GM23338 (cell line): Measurements from ENCODE around the gene CCDC120. TPM values are rescaled to one million over a fixed set of nuclear protein-coding genes. Genes with fewer than 3 reads are reported as not detected.

Experiments used
- ATAC-seq: fragments of 200-7000 bp; cut with Tn5 transposase; 3 replicates; pipeline ENCODE4 v1.9.1; 2020
- DNase-seq: peaks from one replicate; pipeline ENCODE4 v3.0.0-alpha.2; 2015; ENCODE audit warnings: low spot score
- H2AFZ ChIP-seq: fragments of 200-600 bp; sonication (generic); 2 replicates; pipeline ENCODE4 v1.8.0; 2016; ENCODE audit warnings: antibody characterized with exemption, mild to moderate bottlenecking, moderate library complexity
- H3F3A ChIP-seq: fragments of 200-600 bp; sonication (generic); replicated peaks from 2 replicates; pipeline ENCODE4 v1.8.0; 2017; ENCODE audit warnings: antibody characterized with exemption, mixed run types, low read depth
- H3K27ac ChIP-seq: fragments of 200-600 bp; sonication (generic); 2 replicates; pipeline ENCODE4 v1.6.1; 2016; ENCODE audit warnings: low read depth
- H3K27me3 ChIP-seq: fragments of 200-600 bp; sonication (generic); 2 replicates; pipeline ENCODE4 v1.8.0; 2016; ENCODE audit warnings: mild to moderate bottlenecking, mixed run types, moderate library complexity; ENCODE audit not compliant: insufficient read depth
- H3K36me3 ChIP-seq: fragments of 200-600 bp; sonication (generic); 2 replicates; pipeline ENCODE4 v1.8.0; 2016; ENCODE audit warnings: mild to moderate bottlenecking; ENCODE audit not compliant: insufficient read depth
- H3K4me1 ChIP-seq: fragments of 200-600 bp; sonication (generic); 2 replicates; pipeline ENCODE4 v1.8.0; 2016; ENCODE audit warnings: mild to moderate bottlenecking, moderate library complexity; ENCODE audit not compliant: insufficient read depth
- H3K4me2 ChIP-seq: fragments of 200-600 bp; sonication (generic); 2 replicates; pipeline ENCODE4 v1.7.1; 2017; ENCODE audit warnings: mixed run types
- H3K4me3 ChIP-seq: fragments of 200-600 bp; sonication (generic); 2 replicates; pipeline ENCODE4 v1.6.1; 2016; ENCODE audit warnings: mixed run types
- H3K79me2 ChIP-seq: fragments of 200-600 bp; sonication (generic); replicated peaks from 2 replicates; pipeline ENCODE4 v1.8.0; 2017; ENCODE audit warnings: mild to moderate bottlenecking; ENCODE audit not compliant: insufficient read depth
- H3K9me2 ChIP-seq: fragments of 200-600 bp; sonication (generic); 2 replicates; pipeline ENCODE4 v1.8.0; 2017; ENCODE audit not compliant: insufficient read depth
- H4K20me1 ChIP-seq: fragments of 200-600 bp; sonication (generic); replicated peaks from 2 replicates; pipeline ENCODE4 v1.8.0; 2017; ENCODE audit warnings: mild to moderate bottlenecking; ENCODE audit not compliant: insufficient read depth
- H3K27ac Mint-ChIP-seq: 2 replicates; pipeline ENCODE4 v1.8.0; 2020; ENCODE audit warnings: inconsistent platforms, mild to moderate bottlenecking, moderate library complexity, mixed read lengths
- H3K27me3 Mint-ChIP-seq: 3 replicates; pipeline ENCODE4 v1.8.0; 2022; ENCODE audit warnings: low read depth, mild to moderate bottlenecking, moderate library complexity, mixed read lengths, inconsistent platforms; ENCODE audit not compliant: insufficient read depth, poor library complexity
- H3K36me3 Mint-ChIP-seq: 3 replicates; pipeline ENCODE4 v1.8.0; 2021; ENCODE audit warnings: low read depth, mild to moderate bottlenecking, inconsistent platforms, moderate library complexity, mixed read lengths
- H3K4me1 Mint-ChIP-seq: 3 replicates; pipeline ENCODE4 v1.8.0; 2020; ENCODE audit warnings: mild to moderate bottlenecking, inconsistent platforms, mixed read lengths
- H3K4me3 Mint-ChIP-seq: 3 replicates; pipeline ENCODE4 v1.8.0; 2021; ENCODE audit warnings: moderate library complexity, mild to moderate bottlenecking, inconsistent platforms, mixed read lengths
- H3K9me3 Mint-ChIP-seq: 3 replicates; pipeline ENCODE4 v1.8.0; 2020; ENCODE audit warnings: moderate library complexity, mild to moderate bottlenecking, inconsistent platforms, mixed read lengths
- ZNF114 ChIP-seq: fragments of 250-450 bp; sonication (Bioruptor Pico); IDR thresholded peaks from 2 replicates; pipeline ENCODE4 v1.5.0; 2020; ENCODE audit warnings: mild to moderate bottlenecking, moderate library complexity
- ZNF331 ChIP-seq: fragments of 250-450 bp; sonication (Bioruptor Pico); IDR thresholded peaks from 2 replicates; pipeline ENCODE4 v1.5.0; 2020; ENCODE audit warnings: low read depth, mild to moderate bottlenecking, moderate library complexity
- long read RNA-seq: library from polyadenylated mRNA; unstranded; transcript quantifications from one replicate; pipeline ENCODE4 v2.0.0, GENCODE V29; 2020; ENCODE audit not compliant: unreplicated experiment
- polyA plus RNA-seq: library from polyadenylated mRNA; unstranded; fragments of >200 nt; fragmentation: Nextera tagmentation; extraction: Ambion mirVana; gene quantifications from 2 replicates; pipeline ENCODE4 v1.2.1, GENCODE V29; 2016
- total RNA-seq: library from RNA; depleted of rRNA; stranded (reverse); fragments of >200 nt; shearing (Covaris generic); gene quantifications from 2 replicates; pipeline ENCODE4 v1.2.3, GENCODE V29; 2014; rRNA removed
- TF ChIP-seq, protein P1 (sequence below): fragments of 250-450 bp; sonication (Bioruptor Pico); IDR thresholded peaks from 2 replicates; pipeline ENCODE4 v1.5.0; 2020; ENCODE audit warnings: mild to moderate bottlenecking, moderate library complexity

The CCDC120 gene, protein sequence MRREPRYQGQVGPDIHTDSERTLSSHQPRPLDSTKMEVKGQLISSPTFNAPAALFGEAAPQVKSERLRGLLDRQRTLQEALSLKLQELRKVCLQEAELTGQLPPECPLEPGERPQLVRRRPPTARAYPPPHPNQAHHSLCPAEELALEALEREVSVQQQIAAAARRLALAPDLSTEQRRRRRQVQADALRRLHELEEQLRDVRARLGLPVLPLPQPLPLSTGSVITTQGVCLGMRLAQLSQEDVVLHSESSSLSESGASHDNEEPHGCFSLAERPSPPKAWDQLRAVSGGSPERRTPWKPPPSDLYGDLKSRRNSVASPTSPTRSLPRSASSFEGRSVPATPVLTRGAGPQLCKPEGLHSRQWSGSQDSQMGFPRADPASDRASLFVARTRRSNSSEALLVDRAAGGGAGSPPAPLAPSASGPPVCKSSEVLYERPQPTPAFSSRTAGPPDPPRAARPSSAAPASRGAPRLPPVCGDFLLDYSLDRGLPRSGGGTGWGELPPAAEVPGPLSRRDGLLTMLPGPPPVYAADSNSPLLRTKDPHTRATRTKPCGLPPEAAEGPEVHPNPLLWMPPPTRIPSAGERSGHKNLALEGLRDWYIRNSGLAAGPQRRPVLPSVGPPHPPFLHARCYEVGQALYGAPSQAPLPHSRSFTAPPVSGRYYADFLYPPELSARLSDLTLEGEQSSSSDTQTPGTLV
- total RNA-seq: 6.8 and 9.9 TPM in 2 replicates
- 3.3 and 3.6 TPM in 2 replicates for polyA plus RNA-seq
- long read RNA-seq, partial matches to known transcripts: 0 of 3 reads
- long read RNA-seq, other reads (novel, unspliced or antisense): 2 of 3 reads

DNA sequence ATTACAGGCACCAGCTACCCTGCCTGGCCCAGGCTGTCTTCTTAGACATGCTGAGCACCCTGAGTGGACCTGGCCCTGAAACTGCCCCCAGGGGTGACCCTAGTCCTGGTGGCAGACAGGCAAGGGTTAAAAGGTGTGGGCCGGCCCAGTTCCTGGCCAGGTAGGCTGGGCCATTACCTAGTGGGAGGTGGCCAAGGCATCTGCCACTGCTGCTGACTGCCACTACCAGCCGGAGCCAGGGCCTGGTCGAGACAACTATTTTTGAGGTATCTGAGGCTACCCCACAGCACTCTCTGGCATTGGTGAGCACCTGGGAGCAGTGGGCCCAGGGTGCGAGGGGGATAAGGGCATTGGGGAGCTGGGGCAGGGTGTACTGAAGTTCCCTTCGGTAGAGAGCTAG, at the start of gene CCDC120:
Gene CCDC120 (plus strand): TSS at position 206 of the 400 bp plus-strand sequence. CDS start 3,043 bp downstream, outside the sequence.
- peak; percentile 90 for ATAC-seq
- Mint-ChIP-seq H3K9me3 (no peaks in the 10 kb centered on the region), H3K4me1 (peaks cover 11% of the 10 kb centered on the region), H3K27me3 (no peaks in the 10 kb centered on the region), H3K36me3 (peaks cover 16% of the 10 kb centered on the region; the same call in 2 of the 3 replicates), H3K27ac (peak within 1 kb of the TSS; percentile 48; the same call in 1 of the 2 replicates), H3K4me3 (peak within 1 kb of the TSS; percentile 78)
- TF ChIP-seq ZNF331 (CRISPR knock-in tag) (no peak), ZNF114 (CRISPR knock-in tag) (no peak)
- TF ChIP-seq, protein P1, sequence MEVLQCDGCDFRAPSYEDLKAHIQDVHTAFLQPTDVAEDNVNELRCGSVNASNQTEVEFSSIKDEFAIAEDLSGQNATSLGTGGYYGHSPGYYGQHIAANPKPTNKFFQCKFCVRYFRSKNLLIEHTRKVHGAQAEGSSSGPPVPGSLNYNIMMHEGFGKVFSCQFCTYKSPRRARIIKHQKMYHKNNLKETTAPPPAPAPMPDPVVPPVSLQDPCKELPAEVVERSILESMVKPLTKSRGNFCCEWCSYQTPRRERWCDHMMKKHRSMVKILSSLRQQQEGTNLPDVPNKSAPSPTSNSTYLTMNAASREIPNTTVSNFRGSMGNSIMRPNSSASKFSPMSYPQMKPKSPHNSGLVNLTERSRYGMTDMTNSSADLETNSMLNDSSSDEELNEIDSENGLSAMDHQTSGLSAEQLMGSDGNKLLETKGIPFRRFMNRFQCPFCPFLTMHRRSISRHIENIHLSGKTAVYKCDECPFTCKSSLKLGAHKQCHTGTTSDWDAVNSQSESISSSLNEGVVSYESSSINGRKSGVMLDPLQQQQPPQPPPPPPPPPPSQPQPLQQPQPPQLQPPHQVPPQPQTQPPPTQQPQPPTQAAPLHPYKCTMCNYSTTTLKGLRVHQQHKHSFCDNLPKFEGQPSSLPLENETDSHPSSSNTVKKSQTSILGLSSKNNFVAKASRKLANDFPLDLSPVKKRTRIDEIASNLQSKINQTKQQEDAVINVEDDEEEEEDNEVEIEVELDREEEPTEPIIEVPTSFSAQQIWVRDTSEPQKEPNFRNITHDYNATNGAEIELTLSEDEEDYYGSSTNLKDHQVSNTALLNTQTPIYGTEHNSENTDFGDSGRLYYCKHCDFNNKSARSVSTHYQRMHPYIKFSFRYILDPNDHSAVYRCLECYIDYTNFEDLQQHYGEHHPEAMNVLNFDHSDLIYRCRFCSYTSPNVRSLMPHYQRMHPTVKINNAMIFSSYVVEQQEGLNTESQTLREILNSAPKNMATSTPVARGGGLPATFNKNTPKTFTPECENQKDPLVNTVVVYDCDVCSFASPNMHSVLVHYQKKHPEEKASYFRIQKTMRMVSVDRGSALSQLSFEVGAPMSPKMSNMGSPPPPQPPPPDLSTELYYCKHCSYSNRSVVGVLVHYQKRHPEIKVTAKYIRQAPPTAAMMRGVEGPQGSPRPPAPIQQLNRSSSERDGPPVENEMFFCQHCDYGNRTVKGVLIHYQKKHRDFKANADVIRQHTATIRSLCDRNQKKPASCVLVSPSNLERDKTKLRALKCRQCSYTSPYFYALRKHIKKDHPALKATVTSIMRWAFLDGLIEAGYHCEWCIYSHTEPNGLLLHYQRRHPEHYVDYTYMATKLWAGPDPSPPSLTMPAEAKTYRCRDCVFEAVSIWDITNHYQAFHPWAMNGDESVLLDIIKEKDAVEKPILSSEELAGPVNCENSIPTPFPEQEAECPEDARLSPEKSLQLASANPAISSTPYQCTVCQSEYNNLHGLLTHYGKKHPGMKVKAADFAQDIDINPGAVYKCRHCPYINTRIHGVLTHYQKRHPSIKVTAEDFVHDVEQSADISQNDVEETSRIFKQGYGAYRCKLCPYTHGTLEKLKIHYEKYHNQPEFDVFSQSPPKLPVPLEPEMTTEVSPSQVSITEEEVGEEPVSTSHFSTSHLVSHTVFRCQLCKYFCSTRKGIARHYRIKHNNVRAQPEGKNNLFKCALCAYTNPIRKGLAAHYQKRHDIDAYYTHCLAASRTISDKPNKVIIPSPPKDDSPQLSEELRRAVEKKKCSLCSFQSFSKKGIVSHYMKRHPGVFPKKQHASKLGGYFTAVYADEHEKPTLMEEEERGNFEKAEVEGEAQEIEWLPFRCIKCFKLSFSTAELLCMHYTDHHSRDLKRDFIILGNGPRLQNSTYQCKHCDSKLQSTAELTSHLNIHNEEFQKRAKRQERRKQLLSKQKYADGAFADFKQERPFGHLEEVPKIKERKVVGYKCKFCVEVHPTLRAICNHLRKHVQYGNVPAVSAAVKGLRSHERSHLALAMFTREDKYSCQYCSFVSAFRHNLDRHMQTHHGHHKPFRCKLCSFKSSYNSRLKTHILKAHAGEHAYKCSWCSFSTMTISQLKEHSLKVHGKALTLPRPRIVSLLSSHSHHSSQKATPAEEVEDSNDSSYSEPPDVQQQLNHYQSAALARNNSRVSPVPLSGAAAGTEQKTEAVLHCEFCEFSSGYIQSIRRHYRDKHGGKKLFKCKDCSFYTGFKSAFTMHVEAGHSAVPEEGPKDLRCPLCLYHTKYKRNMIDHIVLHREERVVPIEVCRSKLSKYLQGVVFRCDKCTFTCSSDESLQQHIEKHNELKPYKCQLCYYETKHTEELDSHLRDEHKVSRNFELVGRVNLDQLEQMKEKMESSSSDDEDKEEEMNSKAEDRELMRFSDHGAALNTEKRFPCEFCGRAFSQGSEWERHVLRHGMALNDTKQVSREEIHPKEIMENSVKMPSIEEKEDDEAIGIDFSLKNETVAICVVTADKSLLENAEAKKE: no peak
- 0 out of 2 replicates have a peak within 1 kb of the TSS, but pooled peaks have one; percentile 14 for H3K27ac ChIP-seq
- peak; percentile 62 for DNase-seq
- H2AFZ ChIP-seq: no peak within 1 kb of the TSS
- no peaks in the 10 kb centered on the region for H4K20me1 ChIP-seq
- H3K27me3 ChIP-seq: no peaks in the 10 kb centered on the region
- peaks cover 23% of the 10 kb centered on the region for H3K79me2 ChIP-seq
- H3K4me2 ChIP-seq: peak within 1 kb of the TSS; percentile 74
- peak within 1 kb of the TSS; percentile 55 for H3K4me3 ChIP-seq
- H3F3A ChIP-seq: no peaks in the 10 kb centered on the region
- H3K9me2 ChIP-seq: no peaks in the 10 kb centered on the region
- H3K36me3 ChIP-seq: no peaks in the 10 kb centered on the region
- 0 out of 2 replicates have a peak, but pooled peaks cover 3% of the 10 kb centered on the region for H3K4me1 ChIP-seq
